ENCODE measurements around the gene ABCA4. TPM values are rescaled to one million over a fixed set of nuclear protein-coding genes. Genes with fewer than 3 reads are reported as not detected.
A peak's percentile ranks its signal among the peaks of the same experiment; 100 is the strongest.

The ABCA4 gene
- total RNA-seq, 2 experiments from 2014 or later, result 0.10 to 0.14 TPM

DNA sequence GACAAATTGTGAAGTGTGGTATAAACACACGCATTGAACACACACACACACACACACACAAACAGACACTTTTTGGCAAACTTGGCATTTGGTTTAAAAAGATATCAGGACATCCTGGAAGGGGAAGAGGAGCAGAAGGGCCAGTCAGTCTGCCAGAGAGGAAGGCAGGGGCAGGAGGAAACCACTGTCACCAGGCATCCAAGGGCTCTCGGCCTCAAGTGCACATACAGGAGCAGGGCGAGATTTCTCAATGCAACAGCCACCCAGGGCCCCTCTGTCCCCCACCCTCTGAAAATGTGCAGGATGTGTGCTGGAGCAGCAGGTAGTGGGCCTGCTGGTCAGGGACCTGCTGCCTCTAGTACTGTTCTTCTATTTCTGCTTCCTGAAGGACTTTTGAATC lies 71.2 kb downstream of the ABCA4 start:
- H3K4me1 Mint-ChIP-seq (ENCODE audit: low read depth), result no peaks in the 10 kb centered on the region
- peaks cover 15% of the 10 kb centered on the region for H3K27me3 Mint-ChIP-seq (ENCODE audit: low read depth)
- no peak for DNase-seq
- no peak overlapping the region for H3K4me3 Mint-ChIP-seq
- CTCF ChIA-PET, result interaction anchor here (0.6 to 1.8 kb wide), 4 partner anchors 10 to 414 kb away, joined by 3 to 9 read pairs (median 4); no protein-coding TSS in a partner anchor
- no peak overlapping the region for H3K27ac Mint-ChIP-seq
- intact Hi-C loops (cut with micrococcal nuclease), result no loop called here
- H3K36me3 Mint-ChIP-seq (ENCODE audit: low read depth), result no peaks in the 10 kb centered on the region
- H3K9me3 Mint-ChIP-seq, result no peaks in the 10 kb centered on the region

DNA sequence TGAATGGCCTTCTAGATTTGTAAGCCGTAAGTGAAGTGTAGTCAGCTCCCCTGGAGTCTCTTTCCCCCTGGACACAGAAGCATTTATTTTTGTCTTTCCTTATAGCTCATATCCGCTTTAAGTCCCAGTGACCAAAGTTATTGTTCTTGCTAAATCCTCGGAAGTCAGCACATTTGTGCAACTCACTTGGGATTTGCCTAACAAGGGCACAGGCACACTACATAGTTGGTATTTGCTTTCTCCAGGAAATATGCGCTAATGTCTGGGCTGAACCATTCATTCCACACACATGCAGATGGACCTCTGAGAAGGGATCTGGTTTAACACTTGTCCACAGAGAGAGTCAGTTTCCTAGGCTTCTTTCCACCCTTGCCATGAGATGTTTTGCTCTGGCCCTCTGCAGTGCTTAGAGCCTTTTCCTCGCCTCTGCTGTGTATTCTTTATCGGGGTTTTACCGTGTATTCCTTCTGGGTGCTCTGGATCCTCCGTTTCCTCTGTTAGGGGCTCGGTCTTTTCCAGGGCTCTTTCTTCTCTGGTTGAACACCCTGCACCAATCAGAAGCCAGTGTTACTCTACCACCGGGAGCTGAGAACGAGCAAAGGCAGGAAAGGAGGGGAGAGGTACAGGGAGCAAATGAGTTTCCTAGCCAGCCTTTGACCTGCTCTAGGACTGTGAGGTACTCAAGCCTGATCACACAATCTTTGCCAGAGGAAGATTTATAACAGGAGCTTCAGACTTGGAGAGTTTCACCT lies 72.4 kb downstream of the ABCA4 start:
- Mint-ChIP-seq H3K36me3 (ENCODE audit: low read depth) (no peaks in the 10 kb centered on the region), H3K27me3 (ENCODE audit: low read depth) (peaks cover 13% of the 10 kb centered on the region), H3K4me1 (ENCODE audit: low read depth) (no peaks in the 10 kb centered on the region), H3K9me3 (no peaks in the 10 kb centered on the region), H3K4me3 (no peak overlapping the region), H3K27ac (no peak overlapping the region)
- no peak for DNase-seq
- CTCF ChIA-PET, result interaction anchor here (1.8 to 5.5 kb wide), 2 partner anchors 13 to 287 kb away, joined by 9 to 39 read pairs; no protein-coding TSS in a partner anchor
- intact Hi-C loops (cut with micrococcal nuclease), result no loop called here

DNA sequence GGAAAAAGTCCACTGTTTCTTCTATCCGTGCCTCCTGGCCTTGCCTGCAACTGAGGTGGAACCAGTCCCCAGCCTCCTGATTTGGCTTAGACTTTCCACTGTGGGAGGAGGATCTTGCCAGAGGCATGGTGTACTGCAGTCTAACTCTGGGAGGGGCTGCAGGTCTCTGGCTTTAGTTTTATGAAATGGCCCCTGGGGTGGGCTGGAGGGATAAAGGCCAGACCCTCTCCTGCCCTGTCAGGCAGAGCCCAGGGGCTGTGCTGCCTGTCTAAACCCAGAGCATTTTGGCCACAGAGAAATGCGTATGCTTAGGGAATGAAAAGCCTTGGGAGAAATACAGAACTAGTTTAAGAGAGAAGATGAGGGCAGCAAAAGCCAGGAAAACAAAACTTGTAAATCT lies 73.0 kb downstream of the ABCA4 start:
- intact Hi-C loops (cut with micrococcal nuclease), result no loop called here
- no peaks in the 10 kb centered on the region for H3K9me3 Mint-ChIP-seq
- H3K27me3 Mint-ChIP-seq (ENCODE audit: low read depth), result peaks cover 13% of the 10 kb centered on the region
- DNase-seq, result no peak
- H3K4me3 Mint-ChIP-seq, result no peak overlapping the region
- H3K4me1 Mint-ChIP-seq (ENCODE audit: low read depth), result no peaks in the 10 kb centered on the region
- H3K27ac Mint-ChIP-seq, result no peak overlapping the region
- CTCF ChIA-PET, result interaction anchor here (4.0 to 5.5 kb wide), 2 partner anchors 11 to 12 kb away, joined by 16 to 39 read pairs; no protein-coding TSS in a partner anchor
- no peaks in the 10 kb centered on the region for H3K36me3 Mint-ChIP-seq (ENCODE audit: low read depth)

DNA sequence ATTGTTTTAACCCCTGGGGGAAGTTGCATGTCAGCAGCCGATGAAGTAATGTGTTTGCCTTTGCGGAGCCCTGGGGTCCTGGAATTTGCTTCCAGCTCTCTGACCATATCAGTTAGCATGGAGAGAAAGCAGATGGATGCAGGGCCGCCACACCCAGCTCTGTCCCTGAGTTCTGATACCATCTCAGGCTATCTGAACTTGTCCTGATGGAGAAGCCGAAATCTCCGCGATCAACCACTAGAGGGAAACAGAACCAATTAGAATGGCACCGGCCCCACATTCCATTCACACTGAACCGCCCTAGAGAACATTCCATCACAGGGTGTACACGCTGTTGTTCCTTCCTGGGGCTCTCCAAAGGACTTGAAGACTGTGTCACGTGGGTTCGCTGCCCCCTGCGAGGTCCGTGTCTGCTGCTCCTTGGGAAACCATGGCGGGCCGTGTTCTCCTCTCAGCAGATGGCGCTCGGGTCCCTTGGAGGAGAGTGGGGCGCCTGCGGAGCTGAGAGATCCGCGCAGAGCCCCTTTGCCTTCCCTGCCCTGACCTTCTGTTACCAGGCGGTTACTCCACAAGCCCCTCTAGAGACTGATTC lies 75.4 kb downstream of the ABCA4 start:
- no peaks in the 10 kb centered on the region for H3K4me1 Mint-ChIP-seq (ENCODE audit: low read depth)
- H3K4me3 Mint-ChIP-seq, result peak overlapping the region; percentile 37
- CTCF ChIA-PET, result interaction anchor here (0.6 to 5.5 kb wide), 18 partner anchors 9 to 760 kb away, joined by 3 to 39 read pairs (median 4); no protein-coding TSS in a partner anchor

DNA sequence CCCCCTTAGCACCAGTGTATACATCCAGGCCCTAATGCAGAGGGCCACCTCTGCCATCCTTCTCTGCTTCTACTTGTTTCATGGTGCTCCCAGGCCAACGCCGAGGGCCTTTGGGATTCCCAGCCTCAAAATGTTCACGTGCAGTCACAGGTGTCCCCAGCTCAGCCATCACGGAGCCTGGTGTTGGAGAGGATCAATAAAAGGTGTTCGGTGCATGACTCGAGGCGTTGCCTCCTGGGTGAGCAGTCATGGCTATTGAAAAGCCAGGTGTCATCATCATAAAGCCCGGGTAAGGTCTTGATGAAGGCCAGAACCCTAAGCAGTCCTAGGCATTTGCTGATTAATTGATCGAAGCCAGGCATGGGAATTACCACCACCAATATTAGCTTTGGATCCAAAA lies 76.1 kb downstream of the ABCA4 start:
- Mint-ChIP-seq H3K9me3 (no peaks in the 10 kb centered on the region), H3K4me3 (no peak overlapping the region), H3K36me3 (ENCODE audit: low read depth) (no peaks in the 10 kb centered on the region), H3K27me3 (ENCODE audit: low read depth) (peaks cover 14% of the 10 kb centered on the region), H3K4me1 (ENCODE audit: low read depth) (no peaks in the 10 kb centered on the region), H3K27ac (no peak overlapping the region)
- CTCF ChIA-PET, result interaction anchor here (0.6 to 5.5 kb wide), 20 partner anchors 9 to 940 kb away, joined by 3 to 39 read pairs (median 4); no protein-coding TSS in a partner anchor
- intact Hi-C loops (cut with micrococcal nuclease), result loop anchor here (1.0 kb wide), 3 partner anchors 291 to 760 kb away; no protein-coding TSS in a partner anchor
- no peak for DNase-seq

More for the DNA sequence above, 75.4 kb downstream of the ABCA4 start:
- no peaks in the 10 kb centered on the region for H3K9me3 Mint-ChIP-seq
- peaks cover 14% of the 10 kb centered on the region for H3K27me3 Mint-ChIP-seq (ENCODE audit: low read depth)
- DNase-seq, result peak; percentile 65
- no peaks in the 10 kb centered on the region for H3K36me3 Mint-ChIP-seq (ENCODE audit: low read depth)
- intact Hi-C loops (cut with micrococcal nuclease), result loop anchor here (1.0 kb wide), 3 partner anchors 291 to 760 kb away; no protein-coding TSS in a partner anchor
- H3K27ac Mint-ChIP-seq, result no peak overlapping the region

- Mint-ChIP-seq H3K27ac (no peak overlapping the region), H3K36me3 (ENCODE audit: low read depth) (no peaks in the 10 kb centered on the region), H3K9me3 (no peaks in the 10 kb centered on the region), H3K4me1 (ENCODE audit: low read depth) (no peaks in the 10 kb centered on the region), H3K4me3 (no peak overlapping the region), H3K27me3 (ENCODE audit: low read depth) (peaks cover 17% of the 10 kb centered on the region)
- intact Hi-C loops (cut with micrococcal nuclease), result no loop called here
- no peak for DNase-seq
- CTCF ChIA-PET, result interaction anchor here (0.6 to 5.5 kb wide), 9 partner anchors 8 to 941 kb away, joined by 3 to 39 read pairs (median 6); no protein-coding TSS in a partner anchor
Measured at GRCh38 chr1:94044290-94044790, 76.6 kb downstream of the ABCA4 start.

- intact Hi-C loops (cut with micrococcal nuclease), result no loop called here
- CTCF ChIA-PET, result interaction anchor here (3.0 to 9.9 kb wide), 4 partner anchors 8 to 292 kb away, joined by 16 to 64 read pairs (median 30); no protein-coding TSS in a partner anchor
- Mint-ChIP-seq H3K4me1 (ENCODE audit: low read depth) (no peaks in the 10 kb centered on the region), H3K27me3 (ENCODE audit: low read depth) (peaks cover 19% of the 10 kb centered on the region), H3K27ac (no peak overlapping the region), H3K4me3 (no peak overlapping the region), H3K36me3 (ENCODE audit: low read depth) (no peaks in the 10 kb centered on the region), H3K9me3 (no peaks in the 10 kb centered on the region)
- no peak for DNase-seq
Measured at GRCh38 chr1:94043738-94044289, 77.1 kb downstream of the ABCA4 start.

DNA sequence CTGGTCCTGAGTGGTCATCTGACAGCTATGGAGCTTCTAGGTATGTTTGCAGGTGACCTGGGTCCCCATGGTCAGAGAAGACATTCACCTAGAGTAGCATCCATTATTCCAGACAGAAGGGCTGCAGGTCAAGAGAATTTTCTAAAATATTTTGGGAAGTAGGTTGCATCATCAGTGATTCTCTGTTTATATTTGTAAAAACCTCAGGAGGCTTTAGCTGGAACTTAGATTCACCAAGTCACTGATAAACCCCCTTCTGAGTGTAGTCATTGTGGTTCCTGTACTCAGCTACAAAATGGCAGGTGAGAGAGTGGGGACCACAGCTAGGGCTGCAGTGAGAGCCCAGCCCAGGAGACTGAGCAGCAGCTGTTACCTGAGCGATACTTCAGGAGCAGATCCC lies 78.6 kb downstream of the ABCA4 start:
- Mint-ChIP-seq H3K27me3 (ENCODE audit: low read depth) (peaks cover 22% of the 10 kb centered on the region), H3K4me3 (no peak overlapping the region), H3K27ac (no peak overlapping the region), H3K4me1 (ENCODE audit: low read depth) (peaks cover 4% of the 10 kb centered on the region), H3K9me3 (no peaks in the 10 kb centered on the region), H3K36me3 (ENCODE audit: low read depth) (no peaks in the 10 kb centered on the region)
- intact Hi-C loops (cut with micrococcal nuclease), result no loop called here
- CTCF ChIA-PET, result interaction anchor here (0.6 to 9.9 kb wide), 5 partner anchors 17 to 292 kb away, joined by 3 to 64 read pairs (median 5); no protein-coding TSS in a partner anchor
- DNase-seq, result no peak

- Mint-ChIP-seq H3K36me3 (ENCODE audit: low read depth) (no peaks in the 10 kb centered on the region), H3K27ac (no peak overlapping the region), H3K4me3 (no peak overlapping the region), H3K27me3 (ENCODE audit: low read depth) (peaks cover 28% of the 10 kb centered on the region), H3K9me3 (no peaks in the 10 kb centered on the region), H3K4me1 (ENCODE audit: low read depth) (peaks cover 15% of the 10 kb centered on the region)
- intact Hi-C loops (cut with micrococcal nuclease), result loop anchor here (1.0 to 5.0 kb wide), 2 partner anchors 296 to 1192 kb away; partner anchors contain the start of gene RWDD3
- DNase-seq, result no peak
- CTCF ChIA-PET, result interaction anchor here (0.6 to 9.9 kb wide), 30 partner anchors 9 to 765 kb away, joined by 3 to 64 read pairs (median 4); no protein-coding TSS in a partner anchor
Measured at GRCh38 chr1:94039871-94040569, 80.9 kb downstream of the ABCA4 start.

GRCh38 chr1:94039514-94039870 lies 81.5 kb downstream of the ABCA4 start:
- intact Hi-C loops (cut with micrococcal nuclease), result loop anchor here (1.0 to 5.0 kb wide), 2 partner anchors 297 to 1193 kb away; partner anchors contain the start of gene RWDD3
- Mint-ChIP-seq H3K4me1 (ENCODE audit: low read depth) (peaks cover 15% of the 10 kb centered on the region), H3K4me3 (no peak overlapping the region), H3K36me3 (ENCODE audit: low read depth) (no peaks in the 10 kb centered on the region), H3K27ac (no peak overlapping the region), H3K9me3 (no peaks in the 10 kb centered on the region), H3K27me3 (ENCODE audit: low read depth) (peaks cover 26% of the 10 kb centered on the region)
- CTCF ChIA-PET, result interaction anchor here (0.6 to 9.9 kb wide), 30 partner anchors 8 to 765 kb away, joined by 3 to 64 read pairs (median 4); no protein-coding TSS in a partner anchor
- DNase-seq, result peak; percentile 74

DNA sequence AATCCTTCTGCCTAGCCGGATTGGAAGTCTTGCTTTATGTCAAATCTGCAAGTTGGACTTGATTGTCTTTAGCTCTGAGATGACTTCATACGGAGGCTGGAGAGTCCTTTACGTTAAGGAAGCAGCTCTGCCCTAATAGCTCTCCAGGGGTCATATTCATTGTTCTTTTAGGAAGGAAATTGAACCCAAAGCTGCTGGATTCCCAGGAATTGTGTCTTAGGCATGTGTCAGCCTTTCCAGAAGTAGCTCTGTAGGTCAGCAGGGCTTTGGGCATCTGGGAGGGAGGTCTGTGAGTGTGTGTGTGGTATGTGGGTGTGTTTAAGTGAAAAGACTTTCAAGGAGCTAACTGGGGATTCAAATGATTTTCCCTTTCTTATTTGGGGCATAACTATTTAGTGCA lies 82.4 kb downstream of the ABCA4 start:
- no peak for DNase-seq
- peak overlapping the region; percentile 25 for H3K27ac Mint-ChIP-seq
- intact Hi-C loops (cut with micrococcal nuclease), result loop anchor here (5.0 kb wide), 1 partner anchor 1194 kb away; the partner anchor contains the start of gene RWDD3
- no peaks in the 10 kb centered on the region for H3K9me3 Mint-ChIP-seq
- peaks cover 15% of the 10 kb centered on the region for H3K4me1 Mint-ChIP-seq (ENCODE audit: low read depth)
- CTCF ChIA-PET, result interaction anchor here (0.8 to 9.9 kb wide), 7 partner anchors 7 to 409 kb away, joined by 3 to 64 read pairs (median 19); no protein-coding TSS in a partner anchor
- H3K4me3 Mint-ChIP-seq, result no peak overlapping the region
- H3K27me3 Mint-ChIP-seq (ENCODE audit: low read depth), result peaks cover 28% of the 10 kb centered on the region
- no peaks in the 10 kb centered on the region for H3K36me3 Mint-ChIP-seq (ENCODE audit: low read depth)
